OCI-LY7 (cell line): ENCODE data around the gene SIGLEC12.

Source experiments
- CTCF ChIP-seq: fragments of 200-600 bp; sonication (generic); conservative IDR thresholded peaks from 2 replicates; pipeline ENCODE4 v1.5.1; 2014; ENCODE audit warnings: mild to moderate bottlenecking, antibody characterized with exemption, low read length, moderate library complexity, mixed read lengths
- EZH2phosphoT487 ChIP-seq: fragments of 200-600 bp; sonication (generic); IDR thresholded peaks from 2 replicates; pipeline ENCODE4 v1.6.1; 2018; ENCODE audit warnings: low read depth, borderline replicate concordance, mild to moderate bottlenecking, mixed run types, antibody characterized with exemption, low read length, moderate library complexity, mixed read lengths

GRCh38 chr19:51546107-51546649, 44.6 kb upstream of the SIGLEC12 start:
- TF ChIP-seq EZH2phosphoT487 (no peak), CTCF (no peak)
